PC-9 (cell line): Measurements from ENCODE around the gene ODC1. TPM values are rescaled to one million over a fixed set of nuclear protein-coding genes. Genes with fewer than 3 reads are reported as not detected.

Experiments
- BruUV-seq: library from RNA; stranded (reverse); fragments of 400-500 nt; replicated peaks from 2 replicates; lab custom pipeline; 2021; lab: Mats Ljungman, UMichigan
- CTCF ChIA-PET: fragments of 300-600 bp; sonication (Branson Sonifier 250); formaldehyde crosslinking; loops from one replicate; lab custom pipeline; 2022; ENCODE audit warnings: antibody characterized with exemption; lab: Charles Lee
- POLR2A ChIA-PET: fragments of 300-600 bp; sonication (Branson Sonifier 250); formaldehyde crosslinking; loops from one replicate; lab custom pipeline; 2022; ENCODE audit warnings: antibody characterized with exemption; ENCODE audit not compliant: unreplicated experiment; lab: Charles Lee
- DNase-seq, 2 experiments: peaks; one replicate each; pipeline versions ENCODE4 v3.0.0 to v3.0.0-alpha.2; 2015 to 2022; ENCODE audit warnings: mixed read lengths in 1 of 2
- H2AFZ ChIP-seq: fragments of 200-600 bp; sonication (generic); 2 replicates; pipeline ENCODE4 v1.8.1; 2017; ENCODE audit warnings: antibody characterized with exemption
- H3F3A ChIP-seq: fragments of 200-600 bp; sonication (generic); 2 replicates; pipeline ENCODE4 v1.8.1; 2017; ENCODE audit warnings: antibody characterized with exemption, mild to moderate bottlenecking, low read depth; ENCODE audit not compliant: insufficient read depth
- H3K27ac ChIP-seq: fragments of 200-600 bp; sonication (generic); 2 replicates; pipeline ENCODE4 v1.6.1; 2016; ENCODE audit warnings: mixed run types
- H3K27me3 ChIP-seq: fragments of 200-600 bp; sonication (generic); 2 replicates; pipeline ENCODE4 v1.6.1; 2016; ENCODE audit warnings: low read depth, mixed run types; ENCODE audit not compliant: insufficient read depth
- H3K36me3 ChIP-seq: fragments of 200-600 bp; sonication (generic); 2 replicates; pipeline ENCODE4 v1.6.1; 2016; ENCODE audit warnings: low read depth, mixed run types
- H3K4me1 ChIP-seq: fragments of 200-600 bp; sonication (generic); replicated peaks from 2 replicates; pipeline ENCODE4 v1.6.1; 2016; ENCODE audit warnings: mixed run types; ENCODE audit not compliant: insufficient read depth
- H3K4me2 ChIP-seq: fragments of 200-600 bp; sonication (generic); 2 replicates; pipeline ENCODE4 v1.6.1; 2017; ENCODE audit warnings: mixed run types
- H3K4me3 ChIP-seq: fragments of 200-600 bp; sonication (generic); 2 replicates; pipeline ENCODE4 v1.6.1; 2016; ENCODE audit warnings: mixed run types
- H3K79me2 ChIP-seq: fragments of 200-600 bp; sonication (generic); 2 replicates; pipeline ENCODE4 v1.6.1; 2017; ENCODE audit warnings: low read depth, mixed run types
- H3K9me2 ChIP-seq: fragments of 200-600 bp; sonication (generic); 2 replicates; pipeline ENCODE4 v1.8.1; 2017; ENCODE audit warnings: mild to moderate bottlenecking; ENCODE audit not compliant: insufficient read depth
- H3K9me3 ChIP-seq: fragments of 200-600 bp; sonication (generic); 2 replicates; pipeline ENCODE4 v1.8.1; 2016; ENCODE audit warnings: low read depth; ENCODE audit not compliant: insufficient read depth
- H4K20me1 ChIP-seq: fragments of 200-600 bp; sonication (generic); 2 replicates; pipeline ENCODE4 v1.8.1; 2017; ENCODE audit not compliant: insufficient read depth
- CTCF ChIP-seq: fragments of 200-600 bp; sonication (generic); conservative IDR thresholded peaks from 2 replicates; pipeline ENCODE4 v1.6.1; 2017; ENCODE audit warnings: mixed run types, antibody characterized with exemption, mild to moderate bottlenecking, moderate library complexity
- EZH2 ChIP-seq: fragments of 200-600 bp; sonication (generic); IDR thresholded peaks from 2 replicates; pipeline ENCODE4 v1.8.0; 2017; ENCODE audit warnings: antibody characterized with exemption, low read depth
- intact Hi-C: fragments of 100-400 bp; cut with micrococcal nuclease; formaldehyde crosslinking; loops from one replicate; pipeline ENCODE4 v1.10.0; 2022; ENCODE audit not compliant: unreplicated experiment
- total RNA-seq: library from RNA; stranded (reverse); gene quantifications from 2 replicates; pipeline ENCODE4 v1.2.3, GENCODE V29; 2021

ODC1 gene
- total RNA-seq, 1 experiment from 2014 or later: 40.5 TPM

DNA sequence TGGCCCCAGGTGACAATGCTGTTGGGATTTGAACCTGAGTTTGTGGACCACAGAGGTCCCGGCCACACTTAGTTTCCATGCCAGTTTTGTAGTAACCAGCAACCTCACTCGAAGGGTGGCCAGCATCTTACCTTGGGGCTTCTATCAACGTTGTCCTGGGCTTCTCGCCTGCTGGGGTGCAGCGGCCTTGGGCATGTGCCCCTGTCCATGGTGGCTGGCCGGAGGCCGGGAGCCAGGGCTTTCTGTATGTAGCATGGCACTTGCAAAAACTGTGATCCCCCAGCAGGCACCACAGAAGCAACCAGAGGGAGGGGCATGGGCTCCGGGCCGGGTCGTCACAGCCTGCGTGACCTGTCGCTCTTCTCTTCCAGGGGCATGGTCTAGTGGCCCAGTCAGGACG is 51.7 kb downstream of the ODC1 start:
- DNase-seq: no peak
- Histone ChIP-seq H3K79me2 (peaks cover 81% of the 10 kb centered on the region), H3K9me3 (no peaks in the 10 kb centered on the region), H3K4me3 (no peak overlapping the region), H3K4me2 (no peak overlapping the region), H4K20me1 (peaks cover 40% of the 10 kb centered on the region), H3K27ac (no peak overlapping the region), H3K27me3 (no peaks in the 10 kb centered on the region), H3K36me3 (peaks cover 7% of the 10 kb centered on the region), H3K9me2 (no peaks in the 10 kb centered on the region), H3K4me1 (peaks cover 34% of the 10 kb centered on the region), H3F3A (peaks cover 37% of the 10 kb centered on the region; the same call in 1 of the 2 replicates), H2AFZ (no peak overlapping the region)
- BruUV-seq: no TSS peak
- CTCF ChIA-PET: no interaction called here
- POLR2A ChIA-PET: no interaction called here
- intact Hi-C loops: no loop called here
- TF ChIP-seq CTCF (no peak), EZH2 (no peak)

GRCh38 chr2:10395893-10396292 is 52.2 kb downstream of the ODC1 start:
- peaks cover 7% of the 10 kb centered on the region for H3K36me3 ChIP-seq
- ChIA-PET CTCF (no interaction called here), POLR2A (no interaction called here)
- H3K9me2 ChIP-seq: no peaks in the 10 kb centered on the region
- BruUV-seq: no TSS peak
- peaks cover 28% of the 10 kb centered on the region for H3K4me1 ChIP-seq
- H3K9me3 ChIP-seq: no peaks in the 10 kb centered on the region
- H3F3A ChIP-seq: peaks cover 32% of the 10 kb centered on the region; the same call in 1 of the 2 replicates
- H3K4me2 ChIP-seq: no peak overlapping the region
- H3K4me3 ChIP-seq: no peak overlapping the region
- H2AFZ ChIP-seq: no peak overlapping the region
- H3K27ac ChIP-seq: no peak overlapping the region
- DNase-seq: no peak
- TF ChIP-seq EZH2: no peak
- TF ChIP-seq CTCF: no peak
- peaks cover 45% of the 10 kb centered on the region for H4K20me1 ChIP-seq
- H3K79me2 ChIP-seq: peaks cover 81% of the 10 kb centered on the region
- no peaks in the 10 kb centered on the region for H3K27me3 ChIP-seq
- intact Hi-C loops: no loop called here

DNA sequence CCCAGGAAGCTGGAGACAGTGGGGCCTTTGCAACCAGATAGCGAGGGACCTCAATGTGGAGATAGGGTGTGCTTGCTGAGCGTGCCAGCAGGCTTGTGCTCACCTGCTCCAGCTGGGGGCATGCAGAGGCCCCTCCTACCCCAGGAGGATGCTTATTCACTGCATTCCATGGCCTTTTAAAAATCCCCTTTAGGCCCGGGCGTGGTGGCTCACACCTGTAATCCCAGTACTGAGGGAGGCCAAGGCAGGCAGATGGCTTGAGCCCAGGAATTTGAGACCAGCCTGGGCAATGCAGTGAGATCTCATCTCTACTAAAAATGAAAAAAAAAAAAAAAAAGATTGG is 54.5 kb downstream of the ODC1 start:
- H4K20me1 ChIP-seq: peaks cover 62% of the 10 kb centered on the region
- peaks cover 90% of the 10 kb centered on the region for H3K79me2 ChIP-seq
- no TSS peak for BruUV-seq
- no peaks in the 10 kb centered on the region for H3K27me3 ChIP-seq
- H3K27ac ChIP-seq: peak overlapping the region; percentile 47; the same call in 1 of the 2 replicates
- H3K4me2 ChIP-seq: no peak overlapping the region
- H3K9me2 ChIP-seq: no peaks in the 10 kb centered on the region
- H3F3A ChIP-seq: peaks cover 44% of the 10 kb centered on the region; the same call in 1 of the 2 replicates
- H3K4me1 ChIP-seq: peaks cover 37% of the 10 kb centered on the region
- no peaks in the 10 kb centered on the region for H3K36me3 ChIP-seq
- H3K4me3 ChIP-seq: no peak overlapping the region
- intact Hi-C loops: no loop called here
- H3K9me3 ChIP-seq: no peaks in the 10 kb centered on the region
- CTCF ChIA-PET: interaction anchor here (0.9 kb wide), 1 partner anchor 32 kb away, joined by 6 read pairs; no protein-coding TSS in a partner anchor
- DNase-seq: no peak
- POLR2A ChIA-PET: no interaction called here
- TF ChIP-seq CTCF: no peak
- no peak for TF ChIP-seq EZH2
- H2AFZ ChIP-seq: no peak overlapping the region
